Central memory CD4-positive, alpha-beta T cell (primary cell): ENCODE measurements around the gene VPREB3.
"Not testable (repeated sequence)": the region's sequence is repeated elsewhere in the genome, so short reads cannot be mapped to it uniquely, and the experiment has no call there.

ENCODE experiments used
- DNase-seq: peaks from one replicate; pipeline ENCODE4 v3.0.0; 2022

Gene VPREB3

DNA sequence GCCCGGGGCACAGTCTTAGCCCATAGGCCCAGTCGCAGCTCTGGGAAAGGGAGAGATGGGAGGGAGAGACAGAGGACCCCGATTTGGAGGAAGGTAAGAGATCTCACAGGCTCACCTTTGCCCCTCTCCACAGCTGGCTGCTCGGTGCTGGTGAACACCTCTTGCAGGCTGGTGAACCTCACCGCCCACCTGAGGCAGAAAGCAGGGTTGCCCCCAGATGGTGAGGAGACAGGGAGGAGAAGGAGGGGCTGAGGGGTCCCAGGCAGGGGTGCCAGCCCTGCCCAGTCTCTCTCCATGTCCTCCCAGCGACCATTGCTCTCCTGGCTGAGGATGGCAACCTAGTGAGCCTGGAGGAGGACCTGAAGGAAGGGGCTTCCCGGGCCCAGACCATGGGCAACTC, 9.7 kb upstream of the VPREB3 start:
- DNase-seq: no peak

- no peak for DNase-seq
Observed at GRCh38 chr22:23763579-23763945, 9.3 kb upstream of the VPREB3 start.

DNA sequence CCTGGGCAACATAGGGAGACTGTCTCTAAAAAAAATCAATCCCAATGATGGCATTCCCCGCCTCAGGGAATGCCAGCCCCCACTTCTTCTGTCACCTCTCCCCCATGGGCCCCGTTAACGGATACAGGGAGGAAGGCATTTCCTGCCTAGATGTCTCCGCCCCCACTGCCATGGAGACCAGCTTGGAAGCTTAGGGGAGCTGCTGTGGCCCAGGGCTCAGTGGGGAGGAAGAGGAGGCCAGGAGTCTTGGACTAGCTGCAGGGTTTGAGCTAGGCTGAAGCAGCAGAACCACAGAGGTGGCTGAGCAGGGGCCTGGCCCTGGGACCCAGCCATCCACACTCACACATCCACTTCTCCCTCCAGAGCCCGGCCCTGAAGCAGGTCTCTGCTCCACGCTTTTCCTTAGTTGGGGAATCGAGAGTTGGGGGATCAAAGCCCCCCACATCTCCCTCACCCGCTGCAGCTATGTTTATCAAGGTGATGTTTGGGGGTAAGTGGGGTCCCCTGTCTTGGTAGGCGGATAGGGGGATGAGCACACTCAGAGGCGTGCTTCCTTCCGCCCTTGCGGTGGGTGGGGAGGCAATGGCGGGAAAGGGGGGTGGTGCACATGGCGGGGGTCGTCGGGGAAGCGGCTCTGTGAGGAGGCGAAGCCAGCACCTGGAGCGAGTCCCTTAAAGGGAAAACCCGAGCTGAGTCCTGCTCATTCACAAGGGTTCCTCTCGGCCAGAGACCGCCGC, 8.8 kb upstream of the VPREB3 start, which contains the start of gene C22orf15:
C22orf15 (plus strand) TSS at position 149 of the 737 bp plus-strand sequence; CDS start at position 466, 317 bp downstream.
- DNase-seq: no peak

DNA sequence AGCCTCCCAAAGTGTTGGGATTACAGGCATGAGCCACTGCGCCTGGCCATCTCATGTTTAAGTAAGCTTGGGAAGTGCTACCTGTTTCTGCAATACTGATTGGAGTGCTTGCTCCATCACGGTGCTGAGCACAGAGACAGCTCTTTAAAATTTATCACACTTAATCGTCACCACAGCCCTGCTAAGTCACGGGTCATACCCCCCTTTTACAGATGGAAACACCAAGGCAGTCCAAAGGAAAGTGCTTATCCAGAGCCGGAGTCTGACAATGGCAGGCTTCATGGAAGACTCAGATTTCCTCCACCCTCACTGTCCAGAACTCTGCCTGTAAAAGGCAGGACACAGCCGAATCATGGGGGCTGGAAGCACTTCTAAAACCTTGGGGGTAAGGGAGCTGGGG, 5.8 kb upstream of the VPREB3 start:
- DNase-seq: no peak

DNA sequence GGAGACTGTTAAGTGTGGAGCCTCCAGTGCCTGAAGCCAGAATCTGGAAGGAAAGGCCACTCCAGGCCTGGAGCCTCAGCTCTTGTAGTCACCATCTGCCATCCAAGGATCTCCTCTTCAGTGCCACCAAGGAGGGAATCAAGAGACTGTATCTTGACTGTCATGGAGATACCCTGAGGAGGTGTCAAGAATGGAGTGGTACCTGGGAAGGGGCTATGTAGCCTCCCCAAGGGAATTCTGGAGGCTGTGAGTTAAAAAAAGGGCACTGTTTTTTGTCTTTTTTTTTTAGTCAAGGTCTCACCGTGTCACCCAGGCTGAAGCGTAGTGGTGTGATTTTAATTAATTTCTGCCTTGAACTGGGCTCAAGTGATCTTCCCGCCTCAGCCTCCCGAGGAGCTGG, 5.3 kb upstream of the VPREB3 start:
- no peak for DNase-seq

DNA sequence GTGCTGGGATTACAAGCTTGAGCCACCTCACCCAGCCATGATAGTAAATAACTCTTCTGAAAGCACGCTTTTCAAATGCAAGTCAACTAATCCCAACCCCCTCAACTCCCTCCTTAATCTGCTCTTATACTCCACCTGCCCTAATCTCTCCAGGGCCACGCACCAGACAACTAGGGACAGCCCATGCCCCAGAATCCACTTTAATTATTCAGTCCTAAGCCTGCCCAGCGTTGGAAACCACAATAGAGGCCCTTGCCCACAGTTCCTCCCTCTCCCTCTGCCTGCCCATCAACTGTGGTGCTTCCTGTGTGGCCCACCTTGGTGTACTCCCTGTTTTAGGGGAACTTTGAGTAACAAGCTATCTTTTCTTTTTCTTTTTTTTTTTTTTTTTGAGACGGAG, 2.7 kb upstream of the VPREB3 start:
- no peak for DNase-seq

DNA sequence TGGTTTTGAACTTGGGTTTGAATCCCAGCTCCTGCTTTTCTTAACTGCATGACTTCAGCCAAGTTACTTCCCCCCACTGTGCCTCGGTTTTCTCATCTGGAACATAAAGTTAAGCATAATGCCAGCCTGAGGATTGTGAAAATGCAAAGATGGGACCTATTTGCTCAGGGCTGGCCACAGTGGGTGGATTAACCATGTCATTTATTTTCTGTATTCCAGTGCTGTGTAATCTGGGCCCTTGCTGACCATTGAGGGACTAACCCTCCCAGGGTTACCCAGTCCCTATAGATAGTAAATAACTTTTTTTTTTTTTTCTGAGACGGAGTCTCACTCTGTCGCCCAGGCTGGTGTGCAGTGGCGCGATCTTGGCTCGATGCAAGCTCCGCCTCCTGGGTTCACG, 1.5 kb upstream of the VPREB3 start:
- no peak for DNase-seq

DNA sequence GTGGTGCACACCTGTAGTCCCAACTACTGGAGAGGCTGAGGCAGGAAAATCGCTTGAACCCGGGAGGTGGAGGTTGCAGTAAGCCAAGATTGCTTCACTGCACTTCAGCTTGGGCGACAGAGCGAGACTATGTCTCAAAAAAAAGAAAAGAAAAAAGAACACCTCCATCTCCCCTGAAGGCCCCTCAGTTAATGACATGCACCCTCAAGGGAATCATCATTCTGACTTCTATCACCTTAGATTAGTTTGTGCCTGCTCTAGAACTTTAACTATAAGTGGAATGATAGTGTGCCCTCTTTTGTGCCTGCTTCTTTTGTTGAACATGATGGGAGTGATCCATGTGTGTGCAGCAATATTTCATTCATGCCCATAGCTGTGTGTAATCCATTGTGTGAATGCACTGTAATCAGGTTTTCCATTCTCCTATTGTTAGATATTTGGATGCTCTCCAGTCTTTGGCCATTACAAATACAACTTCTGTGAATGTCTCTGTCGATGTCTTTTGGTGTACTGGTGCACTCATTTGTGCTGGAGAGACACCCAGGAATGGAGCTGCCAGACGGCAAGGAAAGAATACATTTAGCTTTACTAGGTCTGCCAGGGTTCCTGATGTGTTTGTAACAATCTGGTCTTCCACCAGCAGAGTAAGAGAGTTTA, 883 bp upstream of the VPREB3 start:
- no peak for DNase-seq

- no peak for DNase-seq
Observed at GRCh38 chr22:23753385-23753784, 840 bp downstream of the VPREB3 start.

DNA sequence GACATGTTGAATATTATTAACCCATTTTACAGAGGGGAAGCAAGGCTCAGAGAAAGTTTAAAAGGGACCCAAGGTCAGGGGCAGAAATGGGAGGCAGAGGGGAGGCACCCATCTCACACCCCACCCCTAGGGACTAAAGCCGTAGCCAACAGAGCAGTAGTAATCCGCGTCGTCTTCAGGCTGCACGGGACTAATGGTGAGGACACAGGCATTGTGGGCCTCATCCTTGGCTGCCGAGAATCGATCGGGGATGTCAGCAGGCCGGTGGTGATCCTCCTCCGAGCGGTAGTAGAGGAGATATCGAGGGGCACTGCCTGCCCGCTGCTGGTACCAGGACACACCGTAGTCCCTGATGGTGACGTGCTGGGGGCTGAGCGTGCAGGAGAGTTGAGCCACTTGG, 1.5 kb downstream of the VPREB3 start:
- no peak for DNase-seq

DNA sequence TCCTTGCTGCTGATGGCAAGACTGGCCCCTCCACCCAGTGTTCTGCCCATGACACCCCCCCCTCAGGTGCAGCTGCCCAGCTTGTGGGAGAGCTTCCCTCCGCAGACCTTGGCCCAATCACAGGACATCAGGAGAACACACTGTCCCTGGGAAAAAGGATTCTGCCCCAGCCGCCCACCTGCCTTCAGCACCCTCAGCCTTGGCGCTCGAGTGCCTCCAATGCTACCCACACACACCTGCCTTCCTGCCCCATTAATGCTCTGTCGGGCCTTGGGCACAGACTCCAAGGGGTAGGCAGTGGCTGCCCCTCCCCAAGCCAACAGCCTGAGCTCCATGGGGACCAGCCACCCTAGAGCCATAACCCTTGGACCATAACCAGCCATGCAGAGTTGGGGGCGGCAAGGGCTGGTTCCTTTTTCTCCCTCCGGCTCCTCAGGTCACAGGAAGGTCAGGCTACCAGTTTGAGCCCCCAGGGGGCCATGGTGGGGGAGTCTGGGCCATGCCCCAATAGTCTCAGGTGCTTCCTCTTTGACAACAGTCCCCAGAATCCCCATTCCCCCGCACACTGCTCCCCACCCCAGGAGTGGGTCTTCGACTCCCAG, 2.0 kb downstream of the VPREB3 start:
- no peak for DNase-seq

DNA sequence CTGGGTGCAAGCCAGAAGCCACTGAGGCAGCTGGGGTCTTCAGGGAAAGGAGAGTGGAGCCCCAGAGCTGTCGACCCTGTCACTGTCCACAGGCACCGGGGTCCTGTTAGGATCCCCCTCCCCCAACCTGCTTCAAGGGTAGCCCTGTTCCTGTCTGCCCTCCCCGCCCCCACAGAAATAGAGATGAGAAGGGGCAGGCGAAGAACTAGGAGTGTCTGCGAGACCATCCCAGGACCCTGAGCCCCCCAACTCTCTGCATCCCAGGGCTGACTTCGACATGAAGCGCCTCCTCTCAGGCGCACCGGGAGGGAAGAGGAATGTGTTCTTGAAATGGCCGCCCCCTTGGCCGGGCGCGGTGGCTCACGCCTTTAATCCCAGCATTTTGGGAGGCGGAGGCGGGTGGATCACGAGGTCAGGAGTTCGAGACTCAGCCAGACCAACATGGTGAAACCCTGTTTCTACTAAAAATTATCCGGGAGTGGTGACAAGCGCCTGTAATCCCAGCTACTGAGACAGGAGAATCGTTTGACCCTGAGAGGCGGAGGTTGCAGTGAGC, 2.7 kb downstream of the VPREB3 start:
- no peak for DNase-seq

GRCh38 chr22:23750714-23751440, 3.3 kb downstream of the VPREB3 start, which contains the start of gene ZNF70:
Gene ZNF70 (minus strand): TSS chr22:23751112. CDS start chr22:23745140, 5,972 bp downstream.
- peak; percentile 82 for DNase-seq

GRCh38 chr22:23750367-23750713, 3.9 kb downstream of the VPREB3 start:
- DNase-seq: no peak

GRCh38 chr22:23749841-23750301, 4.4 kb downstream of the VPREB3 start:
- no peak for DNase-seq

DNA sequence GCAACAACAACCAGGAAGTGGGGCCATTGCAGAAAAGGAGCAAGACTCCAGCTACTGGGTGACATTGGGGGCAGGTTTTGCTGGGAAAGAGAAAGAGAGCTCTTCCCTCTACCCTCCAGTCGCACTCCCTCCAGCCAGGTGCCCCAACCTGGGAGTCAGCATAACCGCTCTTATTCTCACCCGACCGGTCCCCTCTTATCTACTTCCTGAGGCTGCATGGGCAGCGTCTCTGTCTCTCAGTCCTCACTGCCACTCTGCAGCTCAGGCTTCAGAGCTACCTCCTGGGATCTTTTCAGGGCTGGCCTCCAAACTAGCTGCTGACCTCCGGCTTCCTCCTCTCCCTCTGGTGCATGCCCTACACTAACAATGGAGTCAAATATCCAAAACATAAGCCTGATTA, 8.4 kb downstream of the VPREB3 start:
- DNase-seq: no peak

DNA sequence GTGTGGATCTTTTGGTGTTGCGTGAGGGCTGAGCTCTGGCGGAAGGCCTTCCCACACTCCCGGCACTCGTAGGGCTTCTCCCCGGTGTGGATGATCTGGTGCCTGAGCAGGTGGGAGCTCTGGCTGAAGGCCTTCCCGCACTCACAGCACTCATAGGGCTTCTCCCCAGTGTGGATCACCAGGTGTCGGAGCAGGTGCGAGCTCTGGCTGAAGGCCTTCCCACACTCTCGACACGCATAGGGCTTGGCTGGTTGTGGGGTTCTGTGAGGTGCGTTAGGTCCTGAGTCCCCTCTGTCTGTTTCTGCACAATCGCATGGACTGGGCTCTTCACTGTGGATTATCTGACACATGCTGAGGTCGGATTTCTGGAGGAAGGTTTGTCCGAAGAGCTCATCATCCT, 9.7 kb downstream of the VPREB3 start:
- no peak for DNase-seq

- no peak for DNase-seq
Observed at GRCh38 chr22:23744001-23744400, 10.2 kb downstream of the VPREB3 start.

GRCh38 chr22:23743303-23743705, 10.9 kb downstream of the VPREB3 start:
- DNase-seq: no peak

GRCh38 chr22:23742505-23743264, 11.5 kb downstream of the VPREB3 start:
- no peak for DNase-seq

- DNase-seq: no peak
Observed at GRCh38 chr22:23737696-23738095, 16.5 kb downstream of the VPREB3 start.

GRCh38 chr22:23728108-23728507, 26.1 kb downstream of the VPREB3 start:
- not testable (repeated sequence) for DNase-seq
